ENCODE measurements around the gene IL4I1.
A peak's percentile ranks its signal among the peaks of the same experiment; 100 is the strongest.

IL4I1 gene

GRCh38 chr19:49877879-49878743 lies 18.6 kb downstream of the IL4I1 start:
- peak; percentile 91 to 95 for DNase-seq

- DNase-seq = peak; percentile 98
Measured at GRCh38 chr19:49877020-49877878, 19.4 kb downstream of the IL4I1 start, which contains the start of the genes AKT1S1 and TBC1D17. Gene AKT1S1, minus strand, starts transcription at chr19:49877355. Its CDS starts 4,060 bp downstream, at chr19:49873295. Gene TBC1D17, plus strand, starts transcription at chr19:49877702. Its CDS starts 22 bp downstream, at chr19:49877724.

GRCh38 chr19:49876422-49877019 lies 20.2 kb downstream of the IL4I1 start:
- DNase-seq = peak; percentile 91 to 95

- peak; percentile 37 to 45 for DNase-seq
Measured at GRCh38 chr19:49875857-49876421, 20.7 kb downstream of the IL4I1 start.

- no peak for DNase-seq
Measured at GRCh38 chr19:49875177-49875576, 21.5 kb downstream of the IL4I1 start.

GRCh38 chr19:49874503-49875157 lies 22.1 kb downstream of the IL4I1 start:
- DNase-seq = no peak

GRCh38 chr19:49873834-49874233 lies 22.9 kb downstream of the IL4I1 start:
- no peak for DNase-seq

GRCh38 chr19:49873129-49873521 lies 23.6 kb downstream of the IL4I1 start:
- DNase-seq = no peak

- no peak for DNase-seq
Measured at GRCh38 chr19:49872245-49873128, 24.2 kb downstream of the IL4I1 start.

- no peak for DNase-seq
Measured at GRCh38 chr19:49871349-49871985, 25.2 kb downstream of the IL4I1 start.

- DNase-seq = no peak
Measured at GRCh38 chr19:49870309-49870901, 26.3 kb downstream of the IL4I1 start.

- DNase-seq = peak; percentile 99
Measured at GRCh38 chr19:49869484-49870308, 27.0 kb downstream of the IL4I1 start.

- peak in 1 of 2 experiments; percentile 69 for DNase-seq
Measured at GRCh38 chr19:49869009-49869483, 27.6 kb downstream of the IL4I1 start.

GRCh38 chr19:49866933-49867782 lies 29.5 kb downstream of the IL4I1 start, which contains the start of gene PNKP:
Gene PNKP, minus strand, starts transcription at chr19:49867576. Its CDS starts 372 bp downstream, at chr19:49867204.
- peak; percentile 81 to 85 for DNase-seq

GRCh38 chr19:49864890-49865289 lies 31.8 kb downstream of the IL4I1 start:
- no peak for DNase-seq

- DNase-seq = no peak
Measured at GRCh38 chr19:49863935-49864320, 32.8 kb downstream of the IL4I1 start.

GRCh38 chr19:49863254-49863934 lies 33.3 kb downstream of the IL4I1 start:
- DNase-seq = no peak
